Neural cell (in vitro differentiated cells): ENCODE results near the gene ZNF618. TPM values are rescaled to one million over a fixed set of nuclear protein-coding genes. Genes with fewer than 3 reads are reported as not detected.

Source experiments
- H2AFZ ChIP-seq: fragments of 200-600, 300-800 bp; sonication (generic), shearing (Covaris generic); 2 replicates; pipeline ENCODE4 v1.6.0; 2014; ENCODE audit warnings: low read depth, mild to moderate bottlenecking, antibody characterized with exemption, low read length, moderate library complexity
- H3F3A ChIP-seq: fragments of 200-600 bp; shearing (Covaris generic); 2 replicates; pipeline ENCODE4 v1.6.1; 2016; ENCODE audit warnings: mild to moderate bottlenecking, moderate library complexity, mixed read lengths, antibody characterized with exemption, low read length; ENCODE audit not compliant: insufficient read depth, poor library complexity, severe bottlenecking
- H3K27ac ChIP-seq: fragments of 200-600, 300-800 bp; sonication (generic), shearing (Covaris generic); 2 replicates; pipeline ENCODE4 v1.5.1; 2014; ENCODE audit warnings: mild to moderate bottlenecking, low read length, moderate library complexity
- H3K27me3 ChIP-seq: fragments of 300-800, 200-600 bp; sonication (generic), shearing (Covaris generic); 2 replicates; pipeline ENCODE4 v1.6.0; 2014; ENCODE audit warnings: mild to moderate bottlenecking, low read depth, low read length, moderate library complexity; ENCODE audit not compliant: insufficient read depth
- H3K36me3 ChIP-seq: fragments of 300-800, 200-600 bp; sonication (generic), shearing (Covaris generic); 2 replicates; pipeline ENCODE4 v1.5.1; 2014; ENCODE audit warnings: mild to moderate bottlenecking, antibody characterized with exemption, low read length, moderate library complexity; ENCODE audit not compliant: insufficient read depth
- H3K4me2 ChIP-seq: fragments of 300-800, 200-600 bp; sonication (generic), shearing (Covaris generic); 2 replicates; pipeline ENCODE4 v1.6.0; 2014; ENCODE audit warnings: mild to moderate bottlenecking, low read length
- H3K4me3 ChIP-seq: fragments of 300-800, 200-600 bp; sonication (generic), shearing (Covaris generic); 2 replicates; pipeline ENCODE4 v1.5.1; 2014; ENCODE audit warnings: mild to moderate bottlenecking, low read length, moderate library complexity
- H3K79me2 ChIP-seq: fragments of 200-600 bp; shearing (Covaris generic); replicated peaks from 2 replicates; pipeline ENCODE4 v1.6.0; 2014; ENCODE audit warnings: mild to moderate bottlenecking, low read length, moderate library complexity; ENCODE audit not compliant: insufficient read depth
- H3K9ac ChIP-seq: fragments of 300-800, 200-600 bp; sonication (generic), shearing (Covaris generic); 2 replicates; pipeline ENCODE4 v1.6.1; 2016; ENCODE audit warnings: mild to moderate bottlenecking, low read length, mixed read lengths
- H3K9me2 ChIP-seq: fragments of 200-600 bp; shearing (Covaris generic); 2 replicates; pipeline ENCODE4 v1.6.1; 2016; ENCODE audit warnings: mild to moderate bottlenecking, low read length, mixed read lengths; ENCODE audit not compliant: insufficient read depth
- H3K9me3 ChIP-seq: fragments of 200-600, 300-800 bp; sonication (generic), shearing (Covaris generic); 2 replicates; pipeline ENCODE4 v1.6.1; 2016; ENCODE audit warnings: mild to moderate bottlenecking, mixed run types, low read length, moderate library complexity, mixed read lengths
- H4K20me1 ChIP-seq: fragments of 200-600 bp; shearing (Covaris generic); 2 replicates; pipeline ENCODE4 v1.6.1; 2016; ENCODE audit warnings: mild to moderate bottlenecking, mixed run types; ENCODE audit not compliant: insufficient read depth
- EP300 ChIP-seq: fragments of 450-650 bp; conservative IDR thresholded peaks from 2 replicates; pipeline ENCODE4 v1.6.1; 2014; ENCODE audit warnings: antibody characterized with exemption, mild to moderate bottlenecking, moderate library complexity; ENCODE audit not compliant: poor library complexity, severe bottlenecking
- EZH2 ChIP-seq: fragments of 200-600, 300-800 bp; shearing (Covaris generic), sonication (generic); IDR thresholded peaks from 2 replicates; pipeline ENCODE4 v1.6.1; 2014; ENCODE audit warnings: antibody characterized with exemption, low read length, borderline replicate concordance, mild to moderate bottlenecking; ENCODE audit not compliant: insufficient read depth, poor library complexity, severe bottlenecking
- MXI1 ChIP-seq: fragments of 450-650 bp; conservative IDR thresholded peaks from 2 replicates; pipeline ENCODE4 v1.6.1; 2014; ENCODE audit warnings: antibody characterized with exemption, mild to moderate bottlenecking; ENCODE audit not compliant: poor library complexity, severe bottlenecking
- POLR2AphosphoS5 ChIP-seq: IDR thresholded peaks from 2 replicates; pipeline ENCODE4 v1.6.1; 2012
- RAD21 ChIP-seq: fragments of 450-650 bp; conservative IDR thresholded peaks from 2 replicates; pipeline ENCODE4 v1.6.1; 2014; ENCODE audit warnings: antibody characterized with exemption, mild to moderate bottlenecking, moderate library complexity
- SMC3 ChIP-seq: fragments of 450-650 bp; conservative IDR thresholded peaks from 2 replicates; pipeline ENCODE4 v1.6.1; 2014; ENCODE audit warnings: antibody characterized with exemption, mild to moderate bottlenecking, moderate library complexity; ENCODE audit not compliant: poor library complexity
- TAF1 ChIP-seq: IDR thresholded peaks from 2 replicates; pipeline ENCODE4 v1.6.1; 2012; ENCODE audit warnings: low read depth
- polyA plus RNA-seq: library from polyadenylated mRNA; depleted of rRNA; stranded (reverse); fragments of >200 nt; gene quantifications from 2 replicates; pipeline ENCODE4 v1.2.3, GENCODE V29; 2014
- TF ChIP-seq, protein P1 (sequence below): fragments of 450-650 bp; IDR thresholded peaks from 2 replicates; pipeline ENCODE4 v1.5.1; 2014; ENCODE audit warnings: antibody characterized with exemption, mild to moderate bottlenecking, moderate library complexity; ENCODE audit not compliant: poor library complexity, severe bottlenecking
- TF ChIP-seq, protein P2 (sequence below): IDR thresholded peaks from 2 replicates; pipeline ENCODE4 v1.6.1; 2012; ENCODE audit warnings: borderline replicate concordance

ZNF618 gene
- polyA plus RNA-seq, 1 donor from 2014 or later: 7.1 TPM

DNA sequence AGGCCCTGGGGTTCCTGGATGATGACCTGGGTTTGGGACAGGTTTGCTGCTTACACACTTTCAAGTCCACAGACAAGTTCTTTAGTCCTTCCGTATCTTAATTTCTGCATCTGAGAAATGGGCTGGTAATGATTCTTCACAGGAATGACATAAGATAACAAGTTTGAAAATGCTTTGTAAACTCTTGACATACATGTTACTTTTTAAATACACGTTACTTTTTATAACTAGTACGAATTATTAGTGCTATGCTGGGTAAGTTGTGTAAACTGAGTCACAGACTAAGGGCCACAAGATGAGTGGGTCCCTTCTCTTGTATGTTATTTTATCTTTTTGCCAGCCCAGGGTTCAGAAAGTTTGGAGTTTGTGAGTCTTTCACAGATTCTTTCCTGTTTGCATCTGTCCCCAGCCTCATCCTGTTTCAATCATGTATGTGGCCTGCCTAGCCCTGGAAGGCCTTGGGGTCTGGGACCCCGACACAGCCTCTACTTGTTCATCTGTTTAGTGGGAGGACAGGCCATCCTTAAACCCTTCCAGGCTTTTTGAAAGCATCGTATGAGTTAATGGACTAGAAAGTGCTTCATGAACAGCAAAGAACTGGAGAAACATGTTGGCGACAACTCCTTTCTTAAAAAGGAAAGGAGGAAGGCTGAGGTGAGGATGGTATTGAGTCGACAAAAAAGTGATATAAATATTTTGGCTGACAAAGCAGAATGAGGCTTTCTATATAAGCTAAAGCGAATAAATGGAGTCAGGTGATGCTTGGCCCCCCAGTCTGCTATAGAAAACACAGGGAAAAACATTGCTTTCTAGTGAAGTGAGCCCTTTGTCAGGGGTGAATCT, 9.3 kb downstream of the ZNF618 start:
- Histone ChIP-seq H3K27me3 (no peaks in the 10 kb centered on the region), H3K79me2 (peaks cover 95% of the 10 kb centered on the region), H3K36me3 (no peaks in the 10 kb centered on the region), H3K9me3 (no peaks in the 10 kb centered on the region), H3K9me2 (no peaks in the 10 kb centered on the region), H3K9ac (no peak overlapping the region), H4K20me1 (no peaks in the 10 kb centered on the region), H3K4me2 (no peak overlapping the region), H3K27ac (no peak overlapping the region), H3F3A (no peaks in the 10 kb centered on the region), H3K4me3 (no peak overlapping the region), H2AFZ (no peak overlapping the region)
- TF ChIP-seq POLR2AphosphoS5 (no peak), EP300 (no peak), MXI1 (no peak), RAD21 (no peak), TAF1 (no peak), EZH2 (no peak), SMC3 (no peak)
- TF ChIP-seq, protein P1, sequence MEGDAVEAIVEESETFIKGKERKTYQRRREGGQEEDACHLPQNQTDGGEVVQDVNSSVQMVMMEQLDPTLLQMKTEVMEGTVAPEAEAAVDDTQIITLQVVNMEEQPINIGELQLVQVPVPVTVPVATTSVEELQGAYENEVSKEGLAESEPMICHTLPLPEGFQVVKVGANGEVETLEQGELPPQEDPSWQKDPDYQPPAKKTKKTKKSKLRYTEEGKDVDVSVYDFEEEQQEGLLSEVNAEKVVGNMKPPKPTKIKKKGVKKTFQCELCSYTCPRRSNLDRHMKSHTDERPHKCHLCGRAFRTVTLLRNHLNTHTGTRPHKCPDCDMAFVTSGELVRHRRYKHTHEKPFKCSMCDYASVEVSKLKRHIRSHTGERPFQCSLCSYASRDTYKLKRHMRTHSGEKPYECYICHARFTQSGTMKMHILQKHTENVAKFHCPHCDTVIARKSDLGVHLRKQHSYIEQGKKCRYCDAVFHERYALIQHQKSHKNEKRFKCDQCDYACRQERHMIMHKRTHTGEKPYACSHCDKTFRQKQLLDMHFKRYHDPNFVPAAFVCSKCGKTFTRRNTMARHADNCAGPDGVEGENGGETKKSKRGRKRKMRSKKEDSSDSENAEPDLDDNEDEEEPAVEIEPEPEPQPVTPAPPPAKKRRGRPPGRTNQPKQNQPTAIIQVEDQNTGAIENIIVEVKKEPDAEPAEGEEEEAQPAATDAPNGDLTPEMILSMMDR: no peak
- TF ChIP-seq, protein P2, sequence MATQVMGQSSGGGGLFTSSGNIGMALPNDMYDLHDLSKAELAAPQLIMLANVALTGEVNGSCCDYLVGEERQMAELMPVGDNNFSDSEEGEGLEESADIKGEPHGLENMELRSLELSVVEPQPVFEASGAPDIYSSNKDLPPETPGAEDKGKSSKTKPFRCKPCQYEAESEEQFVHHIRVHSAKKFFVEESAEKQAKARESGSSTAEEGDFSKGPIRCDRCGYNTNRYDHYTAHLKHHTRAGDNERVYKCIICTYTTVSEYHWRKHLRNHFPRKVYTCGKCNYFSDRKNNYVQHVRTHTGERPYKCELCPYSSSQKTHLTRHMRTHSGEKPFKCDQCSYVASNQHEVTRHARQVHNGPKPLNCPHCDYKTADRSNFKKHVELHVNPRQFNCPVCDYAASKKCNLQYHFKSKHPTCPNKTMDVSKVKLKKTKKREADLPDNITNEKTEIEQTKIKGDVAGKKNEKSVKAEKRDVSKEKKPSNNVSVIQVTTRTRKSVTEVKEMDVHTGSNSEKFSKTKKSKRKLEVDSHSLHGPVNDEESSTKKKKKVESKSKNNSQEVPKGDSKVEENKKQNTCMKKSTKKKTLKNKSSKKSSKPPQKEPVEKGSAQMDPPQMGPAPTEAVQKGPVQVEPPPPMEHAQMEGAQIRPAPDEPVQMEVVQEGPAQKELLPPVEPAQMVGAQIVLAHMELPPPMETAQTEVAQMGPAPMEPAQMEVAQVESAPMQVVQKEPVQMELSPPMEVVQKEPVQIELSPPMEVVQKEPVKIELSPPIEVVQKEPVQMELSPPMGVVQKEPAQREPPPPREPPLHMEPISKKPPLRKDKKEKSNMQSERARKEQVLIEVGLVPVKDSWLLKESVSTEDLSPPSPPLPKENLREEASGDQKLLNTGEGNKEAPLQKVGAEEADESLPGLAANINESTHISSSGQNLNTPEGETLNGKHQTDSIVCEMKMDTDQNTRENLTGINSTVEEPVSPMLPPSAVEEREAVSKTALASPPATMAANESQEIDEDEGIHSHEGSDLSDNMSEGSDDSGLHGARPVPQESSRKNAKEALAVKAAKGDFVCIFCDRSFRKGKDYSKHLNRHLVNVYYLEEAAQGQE: no peak

DNA sequence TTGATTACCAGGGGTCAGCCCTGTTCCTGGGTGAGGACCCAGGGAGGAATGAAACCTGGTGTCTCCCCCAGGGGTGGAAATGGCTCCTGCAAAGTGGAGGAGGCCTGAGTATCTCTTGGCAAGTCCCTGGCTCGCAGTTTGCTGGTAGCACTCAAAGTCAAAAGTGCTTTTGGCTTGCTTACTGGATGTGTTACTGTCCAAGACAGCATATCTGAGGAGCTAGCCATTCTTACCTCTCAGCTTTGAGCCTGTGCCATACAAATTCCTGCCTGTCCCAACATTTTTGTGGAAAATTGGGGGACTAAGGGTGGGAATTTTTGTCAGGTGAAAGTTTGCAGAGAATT, 9.9 kb downstream of the ZNF618 start:
- no peak overlapping the region for H3K4me2 ChIP-seq
- H3K9me2 ChIP-seq: no peaks in the 10 kb centered on the region
- no peaks in the 10 kb centered on the region for H3K36me3 ChIP-seq
- no peak overlapping the region for H2AFZ ChIP-seq
- TF ChIP-seq MXI1: no peak
- H3F3A ChIP-seq: no peaks in the 10 kb centered on the region
- no peak overlapping the region for H3K27ac ChIP-seq
- H3K79me2 ChIP-seq: peaks cover 95% of the 10 kb centered on the region
- H3K9me3 ChIP-seq: no peaks in the 10 kb centered on the region
- no peak overlapping the region for H3K4me3 ChIP-seq
- H3K27me3 ChIP-seq: no peaks in the 10 kb centered on the region
- no peaks in the 10 kb centered on the region for H4K20me1 ChIP-seq
- H3K9ac ChIP-seq: no peak overlapping the region
